HG02970 (cell line): Measurements from ENCODE around the gene STYX.
"Not testable (repeated sequence)": the region's sequence is repeated elsewhere in the genome, so short reads cannot be mapped to it uniquely, and the experiment has no call there.

Experiments
- ATAC-seq: cut with Tn5 transposase; IDR thresholded peaks from one replicate; pipeline ENCODE4 v1.9.1; 2021; ENCODE audit warnings: mild to moderate bottlenecking, moderate library complexity, moderate number of reproducible peaks; ENCODE audit not compliant: unreplicated experiment, low FRiP score

STYX gene

GRCh38 chr14:52723514-52724359 is 6.2 kb upstream of the STYX start:
- ATAC-seq = no peak

- no peak for ATAC-seq
Measured at GRCh38 chr14:52724360-52724644, 5.7 kb upstream of the STYX start.

- not testable (repeated sequence) for ATAC-seq
Measured at GRCh38 chr14:52727509-52727908, 2.5 kb upstream of the STYX start.

- not testable (repeated sequence) for ATAC-seq
Measured at GRCh38 chr14:52729035-52729434, 931 bp upstream of the STYX start.

- no peak for ATAC-seq
Measured at GRCh38 chr14:52729585-52729924, 411 bp upstream of the STYX start.

GRCh38 chr14:52730709-52731111 is 744 bp downstream of the STYX start:
- ATAC-seq = no peak

GRCh38 chr14:52733824-52734223 is 3.9 kb downstream of the STYX start:
- no peak for ATAC-seq

GRCh38 chr14:52735921-52736489 is 6.0 kb downstream of the STYX start:
- ATAC-seq = no peak

GRCh38 chr14:52738409-52738808 is 8.4 kb downstream of the STYX start:
- no peak for ATAC-seq

GRCh38 chr14:52740751-52741150 is 10.8 kb downstream of the STYX start:
- ATAC-seq = no peak

GRCh38 chr14:52741865-52742264 is 11.9 kb downstream of the STYX start:
- ATAC-seq = no peak

- ATAC-seq = no peak
Measured at GRCh38 chr14:52748647-52749292, 18.8 kb downstream of the STYX start.

GRCh38 chr14:52755607-52756316 is 25.8 kb downstream of the STYX start:
- no peak for ATAC-seq

GRCh38 chr14:52759145-52759544 is 29.2 kb downstream of the STYX start:
- ATAC-seq = no peak

- ATAC-seq = not testable (repeated sequence)
Measured at GRCh38 chr14:52762923-52763322, 33.0 kb downstream of the STYX start.

- no peak for ATAC-seq
Measured at GRCh38 chr14:52767058-52767833, 37.3 kb downstream of the STYX start.

GRCh38 chr14:52769887-52770286 is 39.9 kb downstream of the STYX start:
- ATAC-seq = no peak

GRCh38 chr14:52776816-52777215 is 46.9 kb downstream of the STYX start:
- no peak for ATAC-seq

- ATAC-seq = no peak
Measured at GRCh38 chr14:52778702-52779101, 48.7 kb downstream of the STYX start.

GRCh38 chr14:52780893-52781292 is 50.9 kb downstream of the STYX start:
- ATAC-seq = no peak

- ATAC-seq = no peak
Measured at GRCh38 chr14:52781629-52782028, 51.7 kb downstream of the STYX start.
